K562 (cell line): ENCODE data around the gene DPH6. TPM values are rescaled to one million over a fixed set of nuclear protein-coding genes. Genes with fewer than 3 reads are reported as not detected.

Experiments
- BCL6 ChIP-seq: fragments of 250-450 bp; sonication (Bioruptor Pico); IDR thresholded peaks from 2 replicates; pipeline ENCODE4 v1.4.0; 2020
- CHD1 ChIP-seq: fragments of 200-600 bp; sonication (generic); IDR thresholded peaks from one replicate; pipeline ENCODE4 v1.6.1; 2012; ENCODE audit warnings: mild to moderate bottlenecking, moderate library complexity, low read length, inconsistent platforms
- IRF1 ChIP-seq: sonication (generic); formaldehyde crosslinking; IDR thresholded peaks from 2 replicates; pipeline ENCODE4 v1.8.0; 2022; ENCODE audit warnings: missing genetic modification reagents, mild to moderate bottlenecking, borderline replicate concordance
- NR3C1 ChIP-seq: sonication (generic); formaldehyde crosslinking; IDR thresholded peaks from 2 replicates; pipeline ENCODE4 v1.8.1; 2022; ENCODE audit warnings: missing genetic modification reagents
- PHF8 ChIP-seq: fragments of 200-600 bp; sonication (generic); IDR thresholded peaks from 2 replicates; pipeline ENCODE4 v1.6.1; 2012; ENCODE audit warnings: mixed run types, mild to moderate bottlenecking, inconsistent platforms, low read length, moderate library complexity, borderline replicate concordance
- PRDM10 ChIP-seq: fragments of 450-650 bp; IDR thresholded peaks from 2 replicates; pipeline ENCODE4 v1.6.1; 2018; ENCODE audit not compliant: partially characterized antibody
- PRMT5 ChIP-seq: sonication (generic); formaldehyde crosslinking; IDR thresholded peaks from 2 replicates; pipeline ENCODE4 v1.5.0; 2020; ENCODE audit warnings: missing genetic modification reagents
- PTTG1 ChIP-seq: fragments of 450-650 bp; IDR thresholded peaks from 2 replicates; pipeline ENCODE4 v1.6.1; 2016; ENCODE audit warnings: low read depth, mild to moderate bottlenecking, missing genetic modification characterization, missing compliant biosample characterization
- TRIM24 ChIP-seq, 2 experiments: fragments of 450-650 bp; IDR thresholded peaks; 2 replicates each; pipeline ENCODE4 v1.6.1; 2016
- ZNF121 ChIP-seq: sonication (generic); formaldehyde crosslinking; conservative IDR thresholded peaks from 2 replicates; pipeline ENCODE4 v1.8.0; 2022; ENCODE audit warnings: missing genetic modification reagents
- ZNF76 ChIP-seq: fragments of 250-450 bp; sonication (Bioruptor Pico); IDR thresholded peaks from 2 replicates; pipeline ENCODE4 v1.4.0; 2020; ENCODE audit warnings: mild to moderate bottlenecking, moderate library complexity, borderline replicate concordance
- polyA plus RNA-seq, 8 experiments: library from polyadenylated mRNA; depleted of rRNA in 4 of 8; stranded (reverse) in 5 of 8; unstranded in 3 of 8; fragments of >200 nt; fragmentation: Nextera tagmentation in 2 of 8; fragmentation: Illumina TruSeq in 1 of 8; extraction: Ambion mirVana in 2 of 8; extraction: Trizol in 1 of 8; gene quantifications; 2 replicates each; pipeline versions ENCODE4 v1.2.1 to v1.2.3, GENCODE V29; 2011 to 2014; ENCODE audit warnings: inconsistent platforms in 1 of 8, missing spikeins in 1 of 8
- total RNA-seq, 7 experiments: library from RNA; depleted of rRNA in 6 of 7; stranded (reverse); fragments of >200 nt in 6 of 7; fragmentation: Illumina TruSeq in 2 of 7; extraction: Trizol in 2 of 7; gene quantifications; 2 replicates each; pipeline versions ENCODE4 v1.2.1 to v1.2.3, GENCODE V29; 2011 to 2021; ENCODE audit warnings: low replicate concordance in 1 of 7

The DPH6 gene
- total and polyA plus RNA-seq, 9 of the 15 experiments (the other 6 are each of a cell fraction or from before 2014, with no cell fraction given): 10.1 to 69.1 (median 18.8) TPM

- no peak for TF ChIP-seq PRDM10
- TF ChIP-seq TRIM24 (IDR thresholded peaks at IDR 0.05): no peak
- no peak for TF ChIP-seq NR3C1
- no peak for TF ChIP-seq PRMT5 (CRISPR knock-in tag)
- no peak for TF ChIP-seq CHD1
- no peak for TF ChIP-seq PTTG1 (tag)
- no peak for TF ChIP-seq PHF8
- TF ChIP-seq ZNF121 (CRISPR knock-in tag): no peak
- TF ChIP-seq BCL6 (CRISPR knock-in tag): no peak
- no peak for TF ChIP-seq IRF1 (CRISPR knock-in tag)
- no peak for TF ChIP-seq ZNF76
These were observed 74.9 kb downstream of the DPH6 start (continued) for GRCh38 chr15:35471024-35471423.
